Limb (tissue), 2 donors: ENCODE data around the gene PEPD.
A peak's percentile ranks its signal among the peaks of the same experiment; 100 is the strongest.

Experiments
- DNase-seq, 2 donors: peaks; one replicate each; pipeline ENCODE4 v3.0.0-alpha.2; 2016; ENCODE audit errors: extremely low spot score in 2 of 2

The PEPD gene

GRCh38 chr19:33408538-33409434, 112.8 kb downstream of the PEPD start:
- no peak for DNase-seq

DNA sequence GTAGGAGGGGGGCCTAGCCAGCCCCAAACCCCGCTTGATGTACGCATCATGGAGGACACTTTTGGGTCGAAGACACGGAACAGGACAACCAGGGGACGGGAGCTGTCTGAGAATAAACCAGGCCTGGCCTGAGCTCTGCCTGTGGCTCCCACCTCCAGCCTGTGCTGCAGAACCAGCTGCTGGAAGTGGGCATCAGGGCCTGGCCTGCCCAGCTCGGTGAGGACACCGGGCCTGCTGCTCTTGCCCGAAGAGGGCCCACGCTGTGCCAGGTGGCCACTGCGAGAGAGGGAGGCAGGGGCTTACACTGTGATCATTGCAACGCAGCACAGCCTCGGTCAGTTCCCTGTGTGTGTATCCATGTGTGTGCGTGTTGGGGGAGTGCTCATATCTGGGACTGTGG, 113.5 kb downstream of the PEPD start:
- no peak for DNase-seq

DNA sequence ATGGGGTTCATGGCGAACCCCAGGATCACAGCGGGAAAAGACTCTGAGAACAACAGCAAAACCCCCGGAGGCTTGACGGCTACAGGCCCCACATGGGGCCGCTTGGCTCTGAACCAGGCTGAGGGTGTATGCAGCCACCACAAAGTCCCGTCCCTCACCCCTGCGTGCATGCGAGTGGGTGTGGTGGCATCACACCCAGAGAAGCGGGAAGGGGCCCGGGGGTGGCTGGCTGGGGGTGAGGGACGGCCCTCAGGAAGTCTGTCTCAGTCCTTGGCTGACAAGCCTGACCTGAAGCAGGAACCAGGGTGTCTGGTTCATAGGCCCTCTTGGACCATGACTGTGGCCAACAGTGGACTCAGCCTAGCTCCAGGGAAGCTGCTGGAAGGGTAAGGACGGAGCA, 113.9 kb downstream of the PEPD start:
- no peak for DNase-seq

GRCh38 chr19:33407140-33407551, 114.4 kb downstream of the PEPD start:
- no peak for DNase-seq

DNA sequence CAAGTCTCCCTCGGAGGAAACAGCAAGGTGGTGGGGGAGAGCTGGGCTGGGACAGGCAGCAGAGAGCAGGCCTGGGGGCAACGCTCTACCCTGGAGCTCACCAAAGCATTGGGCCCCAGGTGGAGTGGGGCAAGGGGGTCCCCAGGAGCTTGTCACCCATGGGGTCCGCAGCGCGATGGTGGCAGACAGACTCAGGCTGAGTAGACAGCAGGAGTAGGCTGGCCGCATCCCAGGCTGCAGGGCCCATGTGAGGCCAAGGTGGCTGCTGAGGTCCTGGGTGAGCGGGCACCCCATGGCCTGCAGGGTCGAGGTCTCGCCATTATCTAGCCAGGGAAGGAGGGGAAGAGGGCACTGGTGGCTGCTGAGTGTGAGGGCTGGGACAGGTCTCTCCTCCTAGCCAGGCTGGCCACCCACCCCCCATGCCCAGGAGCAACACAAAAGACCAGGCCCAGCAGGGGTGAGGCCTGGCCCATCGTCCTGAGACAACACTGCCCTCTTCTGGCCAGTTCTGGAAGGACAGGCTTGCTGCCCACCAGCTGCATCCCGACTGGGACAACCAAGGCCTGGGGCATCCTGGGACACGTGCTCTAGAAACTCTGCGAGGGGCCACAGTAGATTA, 115.0 kb downstream of the PEPD start:
- peak; percentile 63 to 87 for DNase-seq

GRCh38 chr19:33405553-33406461, 115.8 kb downstream of the PEPD start:
- DNase-seq = no peak

- no peak for DNase-seq
Observed at GRCh38 chr19:33405254-33405552, 116.4 kb downstream of the PEPD start.

DNA sequence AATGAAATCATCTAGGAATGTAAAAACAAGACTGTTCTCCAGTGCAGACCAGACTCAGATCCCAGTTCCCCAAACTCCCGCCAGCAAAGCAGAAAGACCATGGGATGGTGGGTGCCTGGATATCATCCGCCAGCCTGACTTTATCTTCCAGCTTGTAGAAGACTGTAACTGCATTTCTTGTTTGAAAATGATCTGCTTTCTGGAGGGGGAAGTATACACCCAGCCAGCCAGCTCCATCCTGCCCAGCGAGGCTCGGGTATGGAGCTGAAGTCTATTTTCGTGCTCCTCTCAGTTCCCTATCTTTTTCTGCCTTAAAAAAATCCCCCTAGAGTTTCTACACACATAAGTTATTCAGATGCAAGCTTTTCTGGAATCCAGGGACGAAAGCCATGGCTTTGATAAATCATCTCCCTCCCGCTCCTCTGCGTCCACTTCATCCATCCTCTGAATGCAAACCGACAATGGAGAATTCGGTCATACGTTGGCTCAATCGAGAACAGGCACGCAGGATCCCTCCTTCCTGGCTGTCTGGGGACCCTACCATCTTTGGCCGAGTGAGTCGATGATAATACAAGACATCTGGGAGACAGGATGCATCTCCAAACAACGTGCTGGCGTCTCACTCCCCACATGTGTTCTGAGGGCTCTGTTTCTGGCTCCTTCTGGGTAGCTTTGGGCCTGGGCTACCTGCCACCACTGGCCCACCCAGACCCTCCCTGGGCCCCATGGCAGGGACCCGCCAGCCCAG, 116.9 kb downstream of the PEPD start:
- DNase-seq = peak in 1 of 2 donors; percentile 44

- no peak for DNase-seq
Observed at GRCh38 chr19:33403973-33404304, 117.7 kb downstream of the PEPD start.

DNA sequence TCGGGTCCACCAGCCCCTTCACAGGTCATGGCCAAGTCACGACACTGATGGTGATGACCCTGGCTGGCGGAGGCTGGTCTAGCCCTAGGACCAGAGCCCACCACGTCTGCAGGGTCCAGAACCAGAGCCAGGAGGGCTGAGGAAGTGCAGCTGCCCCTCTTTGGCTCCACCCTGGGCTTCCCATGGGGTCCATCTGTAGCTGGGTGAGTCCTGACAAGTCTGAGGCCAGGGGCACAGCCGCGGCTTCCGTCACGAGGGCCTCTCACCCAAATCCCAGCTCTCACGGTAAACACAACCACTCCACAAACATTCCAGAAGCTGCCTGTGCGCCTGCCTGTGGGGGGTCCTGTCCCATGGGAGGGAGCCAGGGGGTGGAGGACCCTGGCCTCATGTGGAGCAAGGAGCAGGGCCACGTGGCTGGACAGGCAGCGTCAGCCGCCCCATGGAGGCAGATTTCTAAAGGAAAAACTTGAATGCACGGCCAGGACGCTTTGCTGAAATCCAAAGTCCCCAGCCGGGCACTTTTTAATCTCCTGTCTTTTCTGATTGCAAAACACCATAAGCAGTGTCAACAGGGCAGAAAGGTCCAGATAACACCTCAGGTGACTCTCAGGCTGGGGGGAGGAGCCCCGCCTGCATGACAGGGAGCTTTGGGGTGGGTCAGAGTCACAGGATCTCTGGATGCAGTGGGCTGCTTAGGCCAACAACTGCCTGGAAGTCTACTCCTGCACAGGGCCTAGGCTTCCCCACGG, 118.2 kb downstream of the PEPD start:
- no peak for DNase-seq

DNA sequence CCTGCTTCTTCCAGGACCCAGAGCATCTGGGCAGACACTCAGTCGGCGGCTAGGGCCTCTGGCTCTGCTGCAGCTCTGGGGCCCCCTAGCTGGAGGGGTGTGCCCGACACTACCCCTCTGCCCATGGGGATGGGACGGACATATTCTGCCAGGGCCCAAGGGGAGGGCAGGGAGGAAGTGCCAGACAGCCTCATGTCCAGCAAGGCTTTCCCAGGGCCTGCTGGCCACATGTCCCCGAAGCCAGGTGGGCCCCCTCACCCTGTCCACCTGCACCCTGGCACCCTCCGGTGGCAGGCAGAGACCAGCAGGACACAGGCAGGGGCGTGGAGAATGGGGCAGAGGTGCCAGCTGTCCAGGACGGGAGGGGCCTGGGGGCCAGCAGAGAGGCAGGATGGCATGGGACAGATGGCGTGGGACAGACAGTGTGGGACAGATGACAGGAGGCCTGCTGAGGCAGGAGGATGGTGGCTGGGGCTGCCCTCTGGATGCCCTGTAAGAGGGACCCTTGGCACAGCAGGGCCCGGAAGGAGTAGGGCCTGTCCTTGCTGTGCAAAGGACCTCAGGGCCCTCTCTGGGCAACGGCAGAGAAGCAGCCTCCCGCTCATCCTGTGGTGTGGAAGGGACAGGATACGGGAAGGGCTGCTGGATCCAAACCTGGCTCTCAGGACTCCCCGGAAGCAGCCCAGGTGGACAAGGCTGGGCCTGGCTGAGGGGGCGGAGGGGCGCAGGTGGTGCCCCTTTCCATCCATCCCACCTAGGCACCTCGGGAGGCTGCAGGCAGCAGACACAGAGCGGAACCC, 119.0 kb downstream of the PEPD start:
- no peak for DNase-seq

GRCh38 chr19:33401683-33402420, 119.7 kb downstream of the PEPD start:
- DNase-seq = peak in 1 of 2 donors; percentile 23

DNA sequence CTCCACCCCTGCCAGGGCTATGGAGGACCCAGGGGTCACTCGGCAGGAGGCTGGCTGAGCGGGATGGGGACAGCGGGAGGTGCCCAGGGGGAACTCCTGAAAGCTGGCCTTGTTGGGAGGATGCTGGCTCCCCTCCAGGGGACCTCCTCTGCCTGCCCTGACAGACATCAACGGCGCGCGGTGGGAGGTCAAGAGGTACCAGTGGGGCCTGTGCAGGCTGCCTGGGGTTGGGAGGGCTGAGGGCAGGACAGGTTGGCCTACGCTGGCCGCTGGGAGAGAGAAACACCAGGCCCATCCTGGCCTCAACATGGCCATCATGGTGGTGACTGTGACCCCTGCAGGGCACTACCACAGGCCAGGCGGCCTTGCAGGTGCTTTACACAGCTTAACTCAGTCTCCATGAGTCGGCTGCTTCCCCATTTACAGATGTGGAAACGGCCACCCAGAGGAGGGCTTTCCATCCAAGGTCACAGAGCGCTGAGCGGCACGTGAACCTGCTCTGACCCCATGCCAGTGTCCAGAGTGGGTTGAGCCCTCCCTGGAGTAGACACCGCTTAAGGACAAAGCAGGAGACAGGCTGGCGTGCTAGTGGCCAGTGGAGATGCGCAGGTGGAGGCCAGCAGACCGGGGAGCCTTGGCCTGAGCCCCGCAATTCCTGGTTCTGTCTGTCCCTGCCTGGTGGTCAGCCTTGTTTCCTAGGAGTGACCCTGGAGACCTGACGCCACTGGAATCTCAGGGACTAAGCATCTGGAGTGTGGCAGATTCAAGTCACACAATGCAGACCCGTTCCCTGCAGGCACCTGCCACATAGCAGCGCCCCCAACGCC, 120.5 kb downstream of the PEPD start:
- DNase-seq = no peak

- DNase-seq = no peak
Observed at GRCh38 chr19:33399745-33400681, 121.6 kb downstream of the PEPD start.

- no peak for DNase-seq
Observed at GRCh38 chr19:33399081-33399744, 122.4 kb downstream of the PEPD start.

GRCh38 chr19:33398361-33399060, 123.1 kb downstream of the PEPD start:
- peak in 1 of 2 donors; percentile 35 for DNase-seq
